Inflammatory macrophage treated with lipopolysaccharide for 1 hour (primary cell): ENCODE measurements around the gene CERK.
A peak's percentile ranks its signal among the peaks of the same experiment; 100 is the strongest.
"Not testable (repeated sequence)": the region's sequence is repeated elsewhere in the genome, so short reads cannot be mapped to it uniquely, and the experiment has no call there.

ENCODE experiments used
- DNase-seq, 2 donors: peaks; one replicate each; pipeline ENCODE4 v3.0.0-alpha.2; 2020 to 2022

Gene CERK

DNA sequence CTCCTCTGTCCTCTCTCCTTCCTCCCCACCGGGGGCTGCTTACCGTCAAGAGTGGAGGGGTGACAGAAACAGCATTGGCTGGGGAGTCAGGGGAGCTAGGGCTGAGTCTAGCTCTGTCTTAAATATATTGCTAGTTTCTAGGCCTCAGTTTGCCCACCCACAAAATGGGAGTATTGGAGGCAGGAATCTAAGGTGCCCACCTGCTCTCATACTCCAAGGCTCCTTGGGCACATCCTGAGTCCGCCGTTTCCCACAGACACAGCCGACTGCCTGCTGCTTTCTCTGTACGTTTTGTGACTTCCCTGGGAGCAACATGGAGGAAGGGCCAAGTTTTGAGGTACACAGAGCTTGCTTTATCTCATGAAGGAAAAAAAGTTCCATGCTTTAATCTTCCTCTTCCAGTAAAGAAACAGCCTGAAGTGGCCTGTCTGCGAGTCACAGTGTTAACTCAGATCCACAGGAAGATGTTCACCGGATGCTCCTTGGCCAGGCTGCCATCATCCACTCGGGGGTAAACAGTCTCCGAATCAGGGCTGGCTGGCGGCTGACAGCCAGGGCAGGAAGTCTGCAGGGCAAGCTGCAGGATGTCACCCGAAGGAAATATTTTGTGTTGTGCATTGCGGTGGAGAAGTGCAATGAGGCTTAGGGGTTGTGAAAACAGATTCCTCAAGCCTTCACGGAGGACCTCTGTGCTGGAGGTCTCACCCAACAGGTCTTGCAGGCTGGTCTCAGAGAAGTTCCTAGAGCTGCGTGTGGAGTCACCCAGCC lies 11.0 kb upstream of the CERK start:
- DNase-seq, result peak; percentile 50 to 56

GRCh38 chr22:46748206-46748907 lies 10.3 kb upstream of the CERK start:
- DNase-seq, result no peak

DNA sequence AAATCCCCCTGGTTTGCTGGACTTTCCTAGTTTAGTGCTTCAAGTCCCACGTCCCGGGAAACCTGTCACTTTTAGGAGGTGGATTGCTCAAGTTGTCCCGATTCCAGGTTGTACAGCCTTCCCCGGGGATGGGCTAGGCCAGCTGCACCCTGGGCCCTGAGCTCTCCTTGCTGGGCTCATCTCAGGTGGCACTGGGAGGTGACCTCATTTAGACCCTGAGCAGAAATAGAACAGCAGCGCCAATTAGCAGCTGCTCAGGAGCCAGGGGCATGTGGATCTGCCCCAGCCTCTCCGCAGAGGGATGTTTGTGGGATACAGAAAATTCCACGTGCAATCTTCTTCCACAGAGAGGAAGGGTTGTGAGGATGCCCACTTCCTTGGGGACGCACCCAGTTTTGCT lies 9.6 kb upstream of the CERK start:
- DNase-seq, result no peak

DNA sequence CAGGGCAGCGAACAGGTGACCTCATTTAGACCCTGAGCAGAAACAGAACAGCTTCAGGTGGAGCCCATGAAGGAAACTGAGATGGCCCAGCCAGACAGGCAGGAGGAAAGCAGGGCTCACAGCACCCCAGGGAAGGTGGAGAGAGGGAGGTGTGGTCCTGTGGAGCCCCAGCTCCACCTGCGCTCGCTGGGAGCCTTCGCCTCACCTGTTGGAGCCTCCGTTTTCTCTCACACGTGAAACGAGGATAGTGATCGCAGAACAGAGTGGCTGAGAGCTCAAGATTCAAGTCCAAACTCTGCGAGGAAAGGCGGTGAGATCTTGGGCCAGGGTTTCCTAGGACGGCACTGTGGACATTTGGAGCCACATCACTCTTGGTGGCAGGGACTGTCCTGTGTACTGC lies 8.6 kb upstream of the CERK start:
- DNase-seq, result no peak

- DNase-seq, result no peak
These were observed 8.1 kb upstream of the CERK start for GRCh38 chr22:46746192-46746591.

GRCh38 chr22:46744581-46744980 lies 6.5 kb upstream of the CERK start:
- no peak for DNase-seq

DNA sequence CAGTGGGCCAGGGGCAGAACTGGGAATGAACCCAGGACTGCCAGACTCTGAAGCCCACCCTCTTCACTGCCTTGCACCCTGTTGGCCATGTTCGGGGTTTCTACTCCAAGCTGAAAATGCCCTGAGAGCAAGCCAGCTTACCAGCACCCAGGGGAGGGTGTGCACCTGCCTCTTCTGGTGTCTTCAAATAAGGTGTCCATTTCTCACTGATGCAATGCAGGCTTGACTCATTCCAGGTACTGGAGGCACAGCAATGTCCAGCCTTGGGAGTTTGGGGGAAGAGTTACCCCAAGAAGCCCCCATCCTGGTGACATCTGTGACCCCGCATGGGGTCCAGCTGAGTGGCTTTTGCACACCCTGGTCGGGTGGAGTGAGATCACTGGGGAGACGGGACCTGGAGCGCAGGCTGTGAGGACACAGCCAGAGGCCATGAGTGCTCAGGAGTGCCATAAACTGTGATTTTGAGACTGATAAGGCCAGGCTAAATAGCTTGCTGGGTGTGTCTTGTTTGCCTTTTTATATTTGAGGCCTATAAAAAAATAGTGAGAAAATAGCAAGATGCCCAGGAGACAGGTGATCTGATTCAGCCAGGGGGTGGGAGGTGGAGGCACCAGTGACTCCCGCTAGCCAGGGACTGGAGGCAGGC lies 4.6 kb upstream of the CERK start:
- DNase-seq, result no peak

- no peak for DNase-seq
These were observed 4.0 kb upstream of the CERK start for GRCh38 chr22:46741974-46742519.

DNA sequence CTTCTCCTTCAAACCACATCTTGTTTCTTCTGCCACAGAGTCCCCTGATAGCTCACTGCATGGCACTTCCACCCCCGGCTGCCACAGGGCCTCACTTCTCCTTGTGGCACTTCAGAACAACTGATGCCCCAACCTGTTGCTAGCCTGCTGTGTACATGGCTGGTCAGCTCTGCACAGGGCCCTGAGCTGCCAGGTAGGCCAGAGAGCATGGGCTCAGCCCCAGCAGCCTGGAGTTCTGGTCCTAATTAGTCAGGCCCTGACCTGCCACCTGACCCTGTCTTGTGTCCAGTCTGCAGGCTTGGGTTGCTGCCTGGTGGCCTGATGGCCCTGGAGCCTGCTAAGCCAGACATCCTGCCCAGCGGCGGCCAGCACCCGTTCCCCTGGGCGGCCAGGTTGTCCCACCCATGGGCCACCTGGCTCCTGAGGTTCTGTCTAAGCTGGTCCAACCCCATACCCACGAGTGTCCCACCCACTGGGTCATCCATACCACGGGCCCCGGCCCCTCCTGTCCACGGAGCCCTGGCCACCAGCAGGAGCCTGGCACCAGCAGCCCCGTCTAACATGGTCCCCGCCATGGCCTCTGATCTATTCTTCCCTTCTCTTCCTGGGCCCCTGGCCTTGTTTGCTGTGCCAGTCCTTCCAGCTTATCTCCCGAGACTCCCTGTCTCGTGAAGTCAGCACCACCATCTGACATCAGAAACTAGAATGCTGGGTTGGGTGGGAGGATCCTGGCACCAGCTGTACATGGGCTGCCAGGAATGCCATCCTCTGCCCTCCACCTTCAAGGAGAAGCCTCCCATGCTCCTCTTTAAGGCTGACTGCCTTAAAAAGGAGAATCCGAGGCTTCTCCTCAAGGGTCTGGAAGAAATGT lies 3.1 kb upstream of the CERK start:
- no peak for DNase-seq

- no peak for DNase-seq
These were observed 1.2 kb upstream of the CERK start for GRCh38 chr22:46739094-46739870.

DNA sequence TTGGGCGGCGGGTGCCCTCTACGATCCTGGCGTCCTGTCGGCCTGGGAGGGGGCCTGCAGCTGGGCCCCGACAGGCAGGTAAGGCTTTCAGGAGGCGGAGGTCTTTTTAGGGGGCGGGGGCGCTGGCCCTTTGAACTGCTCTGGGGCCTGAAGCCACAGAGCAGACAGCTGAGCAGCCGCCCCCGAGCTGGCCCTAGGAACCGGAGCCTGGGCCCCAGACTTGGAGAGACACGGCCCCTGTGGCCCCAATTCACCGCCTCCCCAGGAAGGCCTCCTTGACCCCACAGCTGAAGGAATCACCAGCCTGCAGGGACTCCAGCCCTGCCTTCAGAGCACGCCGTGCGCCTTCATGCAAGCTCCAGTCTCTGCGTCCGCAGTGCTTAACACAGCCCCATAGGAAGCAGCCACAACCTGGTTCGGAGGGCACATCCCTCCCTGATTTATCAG lies 618 bp upstream of the CERK start:
- DNase-seq, result no peak

DNA sequence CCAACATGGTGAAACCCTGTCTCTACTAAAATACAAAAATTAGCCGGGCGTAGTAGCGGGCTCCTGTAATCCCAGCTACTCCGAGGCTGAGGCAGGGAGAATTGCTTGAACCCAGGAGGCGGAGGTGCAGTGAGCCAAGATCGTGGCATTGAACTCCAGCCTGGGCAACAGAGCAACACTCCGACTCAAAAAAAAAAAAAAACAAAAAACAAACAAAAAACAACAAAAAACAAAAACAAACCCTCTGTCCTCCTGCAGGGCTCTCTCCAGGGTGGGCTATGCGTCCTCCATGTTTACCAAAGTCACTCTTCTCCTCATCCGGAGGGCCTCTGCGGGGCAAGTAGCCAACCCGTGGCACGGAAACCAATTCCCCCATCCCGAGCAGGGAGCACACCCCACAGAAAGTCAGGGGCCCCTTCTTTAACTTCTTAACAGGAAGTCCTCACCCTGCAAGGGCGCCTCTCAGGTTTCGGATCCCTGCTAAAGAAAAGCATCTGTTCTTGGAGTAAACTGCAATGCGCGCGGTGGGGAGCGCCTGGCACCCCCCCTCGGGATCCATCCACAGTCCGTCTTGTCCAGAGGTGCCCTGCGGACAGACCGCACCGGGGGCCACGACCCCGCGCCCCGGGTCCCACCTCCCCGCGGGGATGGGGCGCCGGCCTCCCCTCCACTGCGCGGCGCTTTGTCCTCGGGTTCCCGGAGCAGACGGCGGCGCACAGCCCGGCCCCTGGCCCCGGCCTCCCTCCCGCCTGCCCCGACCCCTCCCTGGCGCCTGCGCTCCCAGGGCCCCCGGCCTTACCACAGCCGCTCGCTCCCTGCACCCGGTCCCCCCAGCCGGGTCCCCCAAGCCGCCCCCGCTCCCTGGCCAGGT lies 712 bp downstream of the CERK start:
- DNase-seq, result peak in 1 of 2 donors; percentile 34

DNA sequence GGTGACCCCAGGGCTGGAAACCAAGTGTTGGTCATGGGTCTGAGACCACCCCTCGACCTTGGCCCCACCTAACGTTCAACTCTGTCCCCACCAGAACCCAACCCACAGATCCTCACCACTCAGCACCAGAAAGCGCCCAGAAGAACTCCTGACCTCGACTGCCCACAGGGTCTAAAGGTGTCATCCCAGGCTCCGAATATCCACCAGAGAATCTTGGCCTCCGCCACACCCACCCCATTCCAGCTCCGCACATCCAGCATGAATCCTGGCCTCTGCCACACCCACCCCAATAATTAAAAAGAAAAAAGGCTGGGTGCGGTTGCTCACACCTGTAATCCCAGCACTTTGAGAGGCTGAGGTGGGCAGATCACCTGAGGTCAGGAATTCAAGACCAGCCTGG lies 1.3 kb downstream of the CERK start:
- no peak for DNase-seq

DNA sequence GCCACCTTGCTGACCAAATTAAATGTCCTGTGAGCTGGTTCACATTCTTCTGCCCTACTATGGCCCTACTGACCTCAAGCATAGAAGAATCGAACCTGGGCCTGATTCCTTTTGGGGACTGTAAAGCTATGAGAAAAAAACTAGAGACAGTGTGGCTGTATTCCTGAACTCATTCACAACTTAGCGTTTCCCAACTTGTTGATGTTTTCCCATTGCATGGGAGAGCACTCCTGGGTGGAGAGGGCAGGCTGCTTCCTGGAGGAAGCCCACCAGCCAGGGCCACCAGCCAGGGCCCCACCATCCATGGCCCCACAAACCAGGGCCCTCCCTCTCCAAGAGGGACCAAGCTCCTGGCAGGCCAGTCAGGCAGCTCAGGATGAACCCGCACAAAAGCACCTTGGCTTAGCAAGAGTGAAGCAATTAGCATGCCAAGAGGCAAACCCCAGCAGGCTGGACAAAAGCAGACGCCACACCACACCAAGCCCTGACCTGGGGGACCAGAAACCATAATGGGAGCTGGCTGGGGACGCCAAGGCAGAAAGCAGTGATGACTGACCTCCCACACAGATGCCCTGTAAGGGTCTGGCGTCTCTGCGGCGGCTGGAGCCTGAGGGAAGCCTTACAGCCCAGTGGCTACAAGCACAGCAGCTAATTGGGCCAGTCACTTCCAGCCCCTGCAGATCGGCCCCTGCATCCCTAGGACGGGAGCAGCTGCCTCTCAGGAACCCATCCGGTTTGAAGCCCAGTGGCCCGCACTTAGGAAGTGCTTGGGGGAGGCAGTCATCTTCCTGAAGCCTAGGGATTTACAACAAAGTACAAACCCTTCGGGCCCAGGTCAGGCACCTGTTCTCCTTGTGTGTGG lies 2.1 kb downstream of the CERK start:
- DNase-seq, result no peak

DNA sequence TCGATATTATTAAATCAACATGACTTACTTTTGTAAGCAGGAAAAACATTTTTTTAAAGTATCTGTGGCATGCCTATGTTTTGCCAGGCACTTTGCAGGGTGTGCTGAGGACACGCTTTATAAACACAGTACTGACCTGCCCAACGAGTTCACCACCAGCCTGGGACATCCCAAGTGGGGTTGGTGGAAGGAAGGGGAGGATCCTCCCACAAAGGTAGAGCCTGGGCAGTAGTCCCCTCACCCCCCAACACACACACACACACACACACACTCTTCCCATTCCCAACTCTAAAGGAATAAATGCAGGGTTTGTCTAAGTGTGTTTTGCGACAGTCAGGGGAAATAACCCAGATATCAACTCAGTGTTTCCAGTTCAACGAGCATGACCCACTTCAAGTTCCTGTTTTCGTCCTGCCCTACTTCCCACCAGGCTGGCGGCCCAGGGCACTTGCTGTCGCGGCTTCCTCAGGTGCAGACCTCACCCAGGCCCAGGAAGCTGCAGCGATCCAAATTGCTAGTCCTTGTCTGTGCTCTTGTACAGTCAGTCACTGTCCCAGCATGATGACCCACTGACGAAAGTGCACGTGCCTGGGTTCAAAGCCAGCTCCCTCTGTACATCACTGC lies 3.1 kb downstream of the CERK start:
- peak; percentile 60 to 67 for DNase-seq

DNA sequence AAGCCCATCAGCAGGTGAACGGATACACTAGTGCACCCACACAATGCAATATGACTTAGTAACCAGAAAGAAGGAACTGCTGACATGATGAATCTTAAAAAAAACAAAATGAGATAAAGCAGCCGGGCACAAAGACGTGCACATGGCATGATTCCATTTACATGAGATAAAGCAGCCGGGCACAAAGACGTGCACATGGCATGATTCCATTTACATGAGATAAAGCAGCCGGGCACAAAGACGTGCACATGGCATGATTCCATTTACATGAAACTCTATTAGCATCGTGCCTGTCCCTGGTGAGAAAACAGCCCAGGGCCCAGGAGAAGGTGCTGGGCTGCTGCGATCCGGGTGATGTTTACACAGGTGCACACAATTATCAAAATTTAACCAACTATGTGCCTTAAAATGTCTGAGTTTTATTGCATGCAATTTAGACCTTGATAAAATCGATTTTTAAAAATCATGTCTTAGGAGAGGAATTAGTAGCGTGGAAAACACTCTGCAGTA lies 3.8 kb downstream of the CERK start:
- not testable (repeated sequence) for DNase-seq

- no peak for DNase-seq
These were observed 5.5 kb downstream of the CERK start for GRCh38 chr22:46732513-46732912.

DNA sequence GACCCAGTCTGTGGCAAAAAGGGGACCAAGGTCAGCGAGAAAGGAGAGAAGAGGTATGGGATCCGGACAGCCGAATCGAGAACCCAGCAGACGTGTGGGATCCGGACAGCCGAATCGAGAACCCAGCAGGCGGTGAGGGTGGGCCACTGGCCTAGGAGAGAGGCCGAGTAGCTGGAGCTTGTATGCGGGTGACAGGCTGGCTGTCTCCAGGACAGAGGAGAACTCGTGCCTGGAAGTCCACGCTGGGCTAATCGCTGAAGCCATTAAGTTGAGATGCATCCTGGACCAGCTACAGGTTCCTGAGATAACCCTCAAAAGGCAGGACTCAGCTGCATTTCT lies 6.0 kb downstream of the CERK start:
- no peak for DNase-seq
